WERI-Rb-1 (cell line): Measurements from ENCODE around the gene MYRIP.

Experiments
- DNase-seq: peaks from one replicate; pipeline ENCODE4 v3.0.0-alpha.2; 2020
- H3K27ac ChIP-seq: fragments of 250-450 bp; sonication (Bioruptor Pico); 2 replicates; pipeline ENCODE4 v1.5.1; 2020; ENCODE audit warnings: mild to moderate bottlenecking, moderate library complexity
- H3K27me3 ChIP-seq: fragments of 250-450 bp; sonication (Bioruptor Pico); 2 replicates; pipeline ENCODE4 v1.5.1; 2021; ENCODE audit warnings: mild to moderate bottlenecking, low read depth, moderate library complexity; ENCODE audit not compliant: insufficient read depth, severe bottlenecking
- H3K36me3 ChIP-seq: fragments of 250-450 bp; sonication (Bioruptor Pico); 2 replicates; pipeline ENCODE4 v1.5.1; 2020; ENCODE audit warnings: mild to moderate bottlenecking, moderate library complexity
- H3K4me3 ChIP-seq: 2 replicates; pipeline ENCODE4 v1.5.1; 2011; ENCODE audit warnings: low read depth, mild to moderate bottlenecking, control low read depth, low read length
- H3K9me3 ChIP-seq: fragments of 250-450 bp; sonication (Bioruptor Pico); 2 replicates; pipeline ENCODE4 v1.5.1; 2021; ENCODE audit warnings: mild to moderate bottlenecking, moderate library complexity; ENCODE audit not compliant: severe bottlenecking
- CTCF ChIP-seq: IDR thresholded peaks from 2 replicates; pipeline ENCODE4 v1.5.1; 2011; ENCODE audit warnings: low read depth, mild to moderate bottlenecking, control low read depth, inconsistent platforms, low read length

Gene MYRIP

GRCh38 chr3:39779511-39780230 lies 29.7 kb upstream of the MYRIP start:
- H3K4me3 ChIP-seq: no peak overlapping the region

GRCh38 chr3:39780352-39780751 lies 29.1 kb upstream of the MYRIP start:
- DNase-seq: peak; percentile 36
- H3K27me3 ChIP-seq: no peaks in the 10 kb centered on the region
- no peak overlapping the region for H3K4me3 ChIP-seq
- TF ChIP-seq CTCF: no peak
- no peak overlapping the region for H3K27ac ChIP-seq
- no peaks in the 10 kb centered on the region for H3K36me3 ChIP-seq
- peaks cover 5% of the 10 kb centered on the region for H3K9me3 ChIP-seq

More at GRCh38 chr3:39779511-39780230, 29.7 kb upstream of the MYRIP start:
- no peak for DNase-seq
- H3K27me3 ChIP-seq: no peaks in the 10 kb centered on the region
- TF ChIP-seq CTCF: no peak
- H3K36me3 ChIP-seq: no peaks in the 10 kb centered on the region
- H3K9me3 ChIP-seq: peaks cover 5% of the 10 kb centered on the region
- no peak overlapping the region for H3K27ac ChIP-seq

DNA sequence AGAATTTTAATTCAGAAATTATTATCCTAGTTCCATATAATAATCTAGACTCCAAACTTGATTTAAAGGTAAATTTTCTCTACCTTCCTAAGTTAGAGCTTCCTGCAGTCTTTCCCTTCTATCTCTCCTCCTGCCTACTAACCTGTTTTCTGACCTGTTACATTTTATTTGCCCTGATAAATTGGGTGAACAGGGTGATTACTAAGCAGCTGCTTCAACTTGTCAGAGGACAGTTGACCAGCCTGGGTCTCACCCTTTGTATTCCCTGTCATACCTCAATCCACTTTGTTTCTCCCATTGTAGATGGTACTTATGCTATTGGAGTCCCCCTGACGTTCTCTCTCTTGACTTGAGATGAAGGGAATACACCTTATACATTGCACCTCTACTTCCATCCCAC lies 28.4 kb upstream of the MYRIP start:
- Histone ChIP-seq H3K9me3 (peaks cover 5% of the 10 kb centered on the region), H3K36me3 (no peaks in the 10 kb centered on the region), H3K27me3 (no peaks in the 10 kb centered on the region), H3K4me3 (no peak overlapping the region), H3K27ac (no peak overlapping the region)
- DNase-seq: no peak
- TF ChIP-seq CTCF: no peak

DNA sequence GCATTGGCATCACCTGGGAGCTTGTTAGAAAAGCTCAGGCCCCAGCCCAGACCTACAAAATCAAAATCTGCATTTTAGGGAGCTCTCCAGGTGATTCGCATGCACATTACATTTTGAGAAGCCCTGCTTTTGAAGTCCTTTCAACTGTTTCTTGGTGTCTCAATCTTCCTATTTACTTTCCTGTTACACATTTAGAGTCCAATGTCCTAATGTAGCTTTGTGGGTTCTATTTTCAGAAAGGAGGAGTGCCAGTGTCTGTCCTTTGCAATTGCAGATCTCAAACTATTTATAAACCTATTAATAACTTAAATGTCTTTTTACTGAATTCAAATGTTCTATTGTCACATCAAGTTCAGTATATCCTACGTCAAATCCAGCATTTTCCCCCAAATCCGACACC lies 27.8 kb upstream of the MYRIP start:
- H3K27ac ChIP-seq: no peak overlapping the region
- TF ChIP-seq CTCF: no peak
- no peaks in the 10 kb centered on the region for H3K36me3 ChIP-seq
- no peak for DNase-seq
- no peak overlapping the region for H3K4me3 ChIP-seq
- no peaks in the 10 kb centered on the region for H3K27me3 ChIP-seq
- peaks cover 5% of the 10 kb centered on the region for H3K9me3 ChIP-seq

DNA sequence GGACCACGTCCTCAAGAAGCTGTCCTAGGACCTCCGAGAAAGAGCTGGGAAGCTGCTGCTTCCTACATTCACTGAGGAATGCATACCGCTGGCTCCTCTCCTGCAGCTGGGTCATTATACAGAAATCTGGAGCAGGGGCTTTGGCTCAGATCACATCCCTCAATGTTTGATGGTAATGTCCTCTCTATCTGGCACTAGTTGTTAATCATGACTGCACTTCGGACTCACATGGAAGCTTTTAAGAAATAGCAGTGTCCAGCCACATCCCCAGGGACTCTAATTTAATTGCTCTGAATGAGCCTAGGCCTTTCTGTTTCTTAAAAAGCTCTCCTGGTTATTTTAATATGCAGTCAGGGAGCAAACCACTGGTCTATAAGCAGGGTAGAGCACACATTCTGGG lies 25.7 kb upstream of the MYRIP start:
- TF ChIP-seq CTCF: no peak

GRCh38 chr3:39784922-39785321 lies 24.5 kb upstream of the MYRIP start:
- H3K9me3 ChIP-seq: no peaks in the 10 kb centered on the region
- no peaks in the 10 kb centered on the region for H3K36me3 ChIP-seq
- H3K27me3 ChIP-seq: no peaks in the 10 kb centered on the region
- TF ChIP-seq CTCF: no peak
- no peak for DNase-seq
- H3K4me3 ChIP-seq: no peak overlapping the region
- H3K27ac ChIP-seq: no peak overlapping the region

More for the DNA sequence above, 25.7 kb upstream of the MYRIP start:
- Histone ChIP-seq H3K4me3 (no peak overlapping the region), H3K27ac (no peak overlapping the region), H3K36me3 (no peaks in the 10 kb centered on the region), H3K27me3 (no peaks in the 10 kb centered on the region), H3K9me3 (peaks cover 5% of the 10 kb centered on the region)
- no peak for DNase-seq
